ENCODE data around the gene PRKG1. TPM values are rescaled to one million over a fixed set of nuclear protein-coding genes. Genes with fewer than 3 reads are reported as not detected.

The PRKG1 gene
- total RNA-seq, 1 experiment from 2014 or later: 0.21 TPM

DNA sequence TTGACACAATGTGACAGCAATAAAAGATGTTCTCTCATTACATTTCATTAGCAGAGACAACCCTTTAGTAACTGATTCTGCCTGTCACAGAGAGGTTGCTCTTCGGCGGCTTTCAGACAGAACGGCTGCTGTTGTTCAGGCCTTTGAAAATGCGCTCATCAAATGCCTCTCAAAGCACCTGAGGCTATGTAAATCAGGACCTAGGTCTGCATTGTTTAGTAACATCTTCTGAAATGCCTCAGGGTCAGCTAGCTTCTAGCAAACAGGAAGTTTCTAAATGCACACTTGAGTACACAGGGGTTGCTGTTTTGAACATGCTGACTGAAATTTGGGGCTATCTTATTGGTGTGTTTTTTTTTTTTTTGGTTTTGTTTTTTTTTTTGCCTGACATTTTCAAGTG is 1096.5 kb downstream of the PRKG1 start:
- CTCF ChIA-PET: interaction anchor here (0.6 kb wide), 1 partner anchor 624 kb away, joined by 4 read pairs; no protein-coding TSS in a partner anchor
- H3K4me3 Mint-ChIP-seq (ENCODE audit: low read depth, unreplicated experiment): no peak overlapping the region
- no peaks in the 10 kb centered on the region for H3K4me1 Mint-ChIP-seq (ENCODE audit: low read depth, unreplicated experiment)

DNA sequence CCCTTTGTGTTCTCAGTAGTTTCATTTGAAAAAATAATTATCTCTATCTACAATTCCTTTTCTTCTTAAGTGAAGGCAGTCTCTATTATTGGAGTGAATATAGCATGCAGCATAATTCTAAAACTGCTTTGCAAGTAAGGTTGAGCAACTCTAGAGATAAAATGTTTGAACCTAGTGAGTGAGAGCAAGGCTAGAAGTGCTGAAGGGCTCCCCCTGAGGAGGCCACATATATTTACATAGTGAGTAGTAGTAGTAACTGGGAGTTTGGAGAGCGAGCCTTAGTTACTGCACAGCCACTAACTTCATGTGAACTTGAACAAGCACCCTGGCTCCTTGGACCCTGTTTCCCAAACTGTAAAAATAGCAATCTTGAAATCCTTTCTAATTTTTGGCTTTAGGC is 1098.3 kb downstream of the PRKG1 start:
- no peak overlapping the region for H3K27ac Mint-ChIP-seq (ENCODE audit: unreplicated experiment)
- DNase-seq: no peak

More for the DNA sequence above, 1096.5 kb downstream of the PRKG1 start:
- DNase-seq: no peak
- Mint-ChIP-seq H3K9me3 (ENCODE audit: low read depth, unreplicated experiment) (no peaks in the 10 kb centered on the region), H3K27me3 (ENCODE audit: unreplicated experiment) (no peaks in the 10 kb centered on the region), H3K27ac (ENCODE audit: unreplicated experiment) (no peak overlapping the region), H3K36me3 (ENCODE audit: insufficient read depth, unreplicated experiment) (no peaks in the 10 kb centered on the region)
- TF ChIP-seq, protein P1, sequence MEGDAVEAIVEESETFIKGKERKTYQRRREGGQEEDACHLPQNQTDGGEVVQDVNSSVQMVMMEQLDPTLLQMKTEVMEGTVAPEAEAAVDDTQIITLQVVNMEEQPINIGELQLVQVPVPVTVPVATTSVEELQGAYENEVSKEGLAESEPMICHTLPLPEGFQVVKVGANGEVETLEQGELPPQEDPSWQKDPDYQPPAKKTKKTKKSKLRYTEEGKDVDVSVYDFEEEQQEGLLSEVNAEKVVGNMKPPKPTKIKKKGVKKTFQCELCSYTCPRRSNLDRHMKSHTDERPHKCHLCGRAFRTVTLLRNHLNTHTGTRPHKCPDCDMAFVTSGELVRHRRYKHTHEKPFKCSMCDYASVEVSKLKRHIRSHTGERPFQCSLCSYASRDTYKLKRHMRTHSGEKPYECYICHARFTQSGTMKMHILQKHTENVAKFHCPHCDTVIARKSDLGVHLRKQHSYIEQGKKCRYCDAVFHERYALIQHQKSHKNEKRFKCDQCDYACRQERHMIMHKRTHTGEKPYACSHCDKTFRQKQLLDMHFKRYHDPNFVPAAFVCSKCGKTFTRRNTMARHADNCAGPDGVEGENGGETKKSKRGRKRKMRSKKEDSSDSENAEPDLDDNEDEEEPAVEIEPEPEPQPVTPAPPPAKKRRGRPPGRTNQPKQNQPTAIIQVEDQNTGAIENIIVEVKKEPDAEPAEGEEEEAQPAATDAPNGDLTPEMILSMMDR (IDR thresholded peaks at IDR 0.05; ENCODE audit: unreplicated experiment): no peak
- intact Hi-C loops (cut with micrococcal nuclease; ENCODE audit: unreplicated experiment): no loop called here
- no TSS peak for BruUV-seq (replicated peaks)

DNA sequence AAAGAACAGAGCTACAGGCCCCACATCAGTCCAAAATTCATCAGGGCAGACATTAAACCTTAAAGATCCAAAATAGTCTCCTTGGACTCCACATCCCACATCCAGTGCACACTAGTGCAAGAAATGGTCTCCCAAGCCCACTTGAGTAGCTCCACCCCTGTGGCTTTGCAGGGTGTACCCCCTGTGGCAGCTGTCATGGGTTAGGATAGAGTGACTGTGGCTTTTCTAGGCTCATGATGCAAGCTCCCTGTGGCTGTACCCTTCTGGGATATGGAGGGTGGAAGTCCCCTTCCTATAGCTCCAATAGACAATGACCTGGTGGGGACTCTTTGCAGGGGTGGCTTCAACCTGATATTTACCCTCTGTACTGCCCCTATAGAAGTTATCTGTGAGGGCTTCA is 1111.0 kb downstream of the PRKG1 start:
- intact Hi-C loops (cut with micrococcal nuclease; ENCODE audit: unreplicated experiment): no loop called here
- no peaks in the 10 kb centered on the region for H3K36me3 Mint-ChIP-seq (ENCODE audit: insufficient read depth, unreplicated experiment)
- no peak for DNase-seq
- H3K9me3 Mint-ChIP-seq (ENCODE audit: low read depth, unreplicated experiment): peaks cover 3% of the 10 kb centered on the region
- no peaks in the 10 kb centered on the region for H3K4me1 Mint-ChIP-seq (ENCODE audit: low read depth, unreplicated experiment)
- CTCF ChIA-PET: no interaction called here
- TF ChIP-seq, protein P1 (IDR thresholded peaks at IDR 0.05; ENCODE audit: unreplicated experiment): no peak
- BruUV-seq (replicated peaks): no TSS peak
- no peak overlapping the region for H3K27ac Mint-ChIP-seq (ENCODE audit: unreplicated experiment)
- H3K27me3 Mint-ChIP-seq (ENCODE audit: unreplicated experiment): no peaks in the 10 kb centered on the region
- no peak overlapping the region for H3K4me3 Mint-ChIP-seq (ENCODE audit: low read depth, unreplicated experiment)

More for the DNA sequence above, 1098.3 kb downstream of the PRKG1 start:
- Mint-ChIP-seq H3K36me3 (ENCODE audit: insufficient read depth, unreplicated experiment) (no peaks in the 10 kb centered on the region), H3K4me1 (ENCODE audit: low read depth, unreplicated experiment) (no peaks in the 10 kb centered on the region), H3K27me3 (ENCODE audit: unreplicated experiment) (no peaks in the 10 kb centered on the region), H3K4me3 (ENCODE audit: low read depth, unreplicated experiment) (no peak overlapping the region), H3K9me3 (ENCODE audit: low read depth, unreplicated experiment) (no peaks in the 10 kb centered on the region)
- CTCF ChIA-PET: no interaction called here
- no TSS peak for BruUV-seq (replicated peaks)
- intact Hi-C loops (cut with micrococcal nuclease; ENCODE audit: unreplicated experiment): no loop called here
- TF ChIP-seq, protein P1 (IDR thresholded peaks at IDR 0.05; ENCODE audit: unreplicated experiment): no peak

DNA sequence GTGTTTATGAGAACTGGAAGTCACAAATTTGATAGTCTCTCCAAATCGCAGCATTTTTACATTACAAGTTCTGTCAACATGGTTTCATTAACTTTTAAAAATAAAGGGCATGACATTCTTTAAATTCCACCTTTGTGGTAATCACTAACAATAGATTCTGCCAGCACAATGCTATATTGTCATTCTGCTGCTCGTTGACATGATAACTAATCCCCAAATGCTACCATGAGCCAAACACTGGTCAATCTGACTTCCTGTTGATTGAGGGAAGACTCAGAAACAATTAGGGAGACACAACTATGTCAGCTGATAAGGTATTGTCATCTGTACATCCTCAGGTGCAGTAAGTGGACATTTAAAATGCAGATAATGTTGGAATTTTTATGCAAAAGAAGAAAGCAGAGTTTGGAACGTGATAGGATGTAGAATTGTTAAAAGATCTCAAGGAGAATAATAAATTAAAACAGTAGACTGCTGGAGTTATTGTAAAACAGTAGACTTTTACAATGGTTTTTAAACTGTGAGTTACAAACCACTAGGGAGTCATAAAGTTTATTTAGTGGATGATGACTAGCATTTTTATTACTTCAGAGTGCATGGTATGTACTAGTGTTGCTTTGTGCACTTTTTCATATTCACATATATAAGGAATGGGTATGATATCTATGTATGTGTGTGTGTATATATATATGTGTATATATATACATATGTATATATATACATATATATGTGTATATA is 1113.4 kb downstream of the PRKG1 start:
- no peak for DNase-seq
- CTCF ChIA-PET: no interaction called here
- TF ChIP-seq, protein P1 (IDR thresholded peaks at IDR 0.05; ENCODE audit: unreplicated experiment): no peak
- no peaks in the 10 kb centered on the region for H3K4me1 Mint-ChIP-seq (ENCODE audit: low read depth, unreplicated experiment)
- no peaks in the 10 kb centered on the region for H3K27me3 Mint-ChIP-seq (ENCODE audit: unreplicated experiment)
- intact Hi-C loops (cut with micrococcal nuclease; ENCODE audit: unreplicated experiment): no loop called here
- peaks cover 1% of the 10 kb centered on the region for H3K9me3 Mint-ChIP-seq (ENCODE audit: low read depth, unreplicated experiment)
- BruUV-seq (replicated peaks): no TSS peak
- no peak overlapping the region for H3K4me3 Mint-ChIP-seq (ENCODE audit: low read depth, unreplicated experiment)
- no peak overlapping the region for H3K27ac Mint-ChIP-seq (ENCODE audit: unreplicated experiment)
- no peaks in the 10 kb centered on the region for H3K36me3 Mint-ChIP-seq (ENCODE audit: insufficient read depth, unreplicated experiment)
